ENCODE data around the gene CYFIP2.

- no peak for TF ChIP-seq TARDBP (IDR thresholded peaks at IDR 0.05)
- TF ChIP-seq NFRKB (IDR thresholded peaks at IDR 0.05), result no peak
- no peak for TF ChIP-seq FOXK2 (IDR thresholded peaks at IDR 0.05)
- no peak for TF ChIP-seq ARNT (IDR thresholded peaks at IDR 0.05)
- no peak for TF ChIP-seq ELF4 (IDR thresholded peaks at IDR 0.05)
- no peak for TF ChIP-seq L3MBTL2 (conservative IDR thresholded peaks at IDR 0.05)
- TF ChIP-seq SUZ12 (IDR thresholded peaks at IDR 0.05), result no peak
- no peak for TF ChIP-seq FOXA1 (IDR thresholded peaks at IDR 0.05)
- TF ChIP-seq ZNF384 (IDR thresholded peaks at IDR 0.05), result no peak
- no peak for TF ChIP-seq SP1 (IDR thresholded peaks at IDR 0.05)
These were observed 78.2 kb downstream of the CYFIP2 start for GRCh38 chr5:157343842-157344790.

Data from HEK293T (cell line).